ENCODE measurements around the gene MAPKAPK2. TPM values are rescaled to one million over a fixed set of nuclear protein-coding genes. Genes with fewer than 3 reads are reported as not detected.
A peak's percentile ranks its signal among the peaks of the same experiment; 100 is the strongest.

MAPKAPK2 gene
- total RNA-seq, 6 donors from 2014 or later = 64.8 to 135 (median 84.3) TPM

GRCh38 chr1:206766251-206766856 lies 81.6 kb downstream of the MAPKAPK2 start:
- 18 to 24% methylated on average over 8 of the region's 8 CpGs for WGBS, 2 donors
- Histone ChIP-seq H3K27ac (no peak overlapping the region), H3K4me3 (no peak overlapping the region), H3K36me3 (no peaks in the 10 kb centered on the region), H3K4me1 (peaks cover 0 to 26% (median 14%) of the 10 kb centered on the region in 4 donors), H3K9me3 (peaks cover 0 to 8% (median 0%) of the 10 kb centered on the region in 4 donors), H3K27me3 (no peaks in the 10 kb centered on the region)
- DNase-seq = peak in 1 of 2 donors; percentile 82
- TF ChIP-seq, protein P1, sequence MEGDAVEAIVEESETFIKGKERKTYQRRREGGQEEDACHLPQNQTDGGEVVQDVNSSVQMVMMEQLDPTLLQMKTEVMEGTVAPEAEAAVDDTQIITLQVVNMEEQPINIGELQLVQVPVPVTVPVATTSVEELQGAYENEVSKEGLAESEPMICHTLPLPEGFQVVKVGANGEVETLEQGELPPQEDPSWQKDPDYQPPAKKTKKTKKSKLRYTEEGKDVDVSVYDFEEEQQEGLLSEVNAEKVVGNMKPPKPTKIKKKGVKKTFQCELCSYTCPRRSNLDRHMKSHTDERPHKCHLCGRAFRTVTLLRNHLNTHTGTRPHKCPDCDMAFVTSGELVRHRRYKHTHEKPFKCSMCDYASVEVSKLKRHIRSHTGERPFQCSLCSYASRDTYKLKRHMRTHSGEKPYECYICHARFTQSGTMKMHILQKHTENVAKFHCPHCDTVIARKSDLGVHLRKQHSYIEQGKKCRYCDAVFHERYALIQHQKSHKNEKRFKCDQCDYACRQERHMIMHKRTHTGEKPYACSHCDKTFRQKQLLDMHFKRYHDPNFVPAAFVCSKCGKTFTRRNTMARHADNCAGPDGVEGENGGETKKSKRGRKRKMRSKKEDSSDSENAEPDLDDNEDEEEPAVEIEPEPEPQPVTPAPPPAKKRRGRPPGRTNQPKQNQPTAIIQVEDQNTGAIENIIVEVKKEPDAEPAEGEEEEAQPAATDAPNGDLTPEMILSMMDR (IDR thresholded peaks at IDR 0.05) = no peak
- no peak for TF ChIP-seq EP300 (IDR thresholded peaks at IDR 0.05)
- peak in 1 of 4 donors; percentile 63 for TF ChIP-seq POLR2A (IDR thresholded peaks at IDR 0.05)
- peak in 1 of 2 donors; percentile 62 for TF ChIP-seq POLR2AphosphoS5 (IDR thresholded peaks at IDR 0.05)
- peak; percentile 86 to 88 for ATAC-seq (ENCODE audit: low FRiP score in 2 of 2)

DNA sequence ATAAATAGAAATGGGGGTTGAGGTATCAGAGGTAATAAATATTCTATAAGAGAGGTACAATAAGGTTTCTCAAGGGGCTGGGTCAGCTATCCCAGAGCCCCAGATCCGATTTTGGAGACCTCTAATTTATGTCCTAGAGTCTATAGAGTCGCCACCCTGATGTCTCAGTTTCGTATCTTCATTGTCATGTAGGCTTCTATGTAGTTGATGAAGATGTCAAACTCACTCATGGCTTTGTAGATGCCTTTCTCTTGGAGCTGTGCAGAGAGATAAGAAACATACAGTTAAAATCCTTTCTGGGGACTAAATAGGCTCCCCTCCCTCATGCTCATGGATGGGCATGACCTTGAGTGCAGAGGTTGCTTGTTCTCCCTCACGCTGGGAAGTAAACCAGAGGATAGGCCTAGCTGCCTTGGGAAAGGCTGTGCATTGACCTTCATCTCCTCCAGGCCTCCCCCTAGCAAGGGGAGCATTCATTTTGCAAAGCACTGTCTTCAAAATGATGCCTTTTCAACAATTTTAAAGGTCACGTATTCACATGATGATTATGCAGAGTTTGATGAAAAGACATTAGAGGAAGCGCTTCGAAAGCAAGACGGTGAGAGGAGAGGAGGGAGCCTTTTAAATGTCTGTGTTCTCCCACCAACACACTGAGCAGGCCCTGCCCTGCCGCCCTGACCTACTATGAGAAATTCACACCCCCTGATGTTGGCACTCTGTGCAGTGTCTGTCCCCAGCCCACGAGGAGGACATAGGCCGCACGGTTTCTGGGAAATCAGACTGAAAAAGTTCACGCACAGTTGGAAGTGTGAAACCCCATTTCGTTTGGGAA lies 84.0 kb downstream of the MAPKAPK2 start:
- TF ChIP-seq EP300 (IDR thresholded peaks at IDR 0.05) = no peak
- no peak for TF ChIP-seq POLR2AphosphoS5 (IDR thresholded peaks at IDR 0.05)
- peak in 1 of 4 donors; percentile 4 for TF ChIP-seq POLR2A (IDR thresholded peaks at IDR 0.05)
- peaks cover 0 to 34% (median 19%) of the 10 kb centered on the region in 4 donors for H3K4me1 ChIP-seq
- H3K27ac ChIP-seq = peak overlapping the region in 1 of 4 donors; percentile 78
- no peaks in the 10 kb centered on the region for H3K36me3 ChIP-seq
- WGBS, 2 donors = 87 to 90% methylated on average over 14 of the region's 14 CpGs
- no peak overlapping the region for H3K4me3 ChIP-seq
- H3K27me3 ChIP-seq = no peaks in the 10 kb centered on the region
- no peak for ATAC-seq (ENCODE audit: low FRiP score in 2 of 2)
- no peak for DNase-seq
- peaks cover 0 to 6% (median 0%) of the 10 kb centered on the region in 4 donors for H3K9me3 ChIP-seq

GRCh38 chr1:206769304-206769731 lies 84.6 kb downstream of the MAPKAPK2 start:
- Histone ChIP-seq H3K9me3 (no peaks in the 10 kb centered on the region), H3K36me3 (no peaks in the 10 kb centered on the region), H3K4me1 (peaks cover 0 to 34% (median 19%) of the 10 kb centered on the region in 4 donors), H3K27me3 (no peaks in the 10 kb centered on the region), H3K27ac (peak overlapping the region in 2 of 4 donors; percentile 4 to 78), H3K4me3 (peak overlapping the region in 1 of 4 donors; percentile 6)
- peak in 1 of 2 donors; percentile 18 for DNase-seq
- ATAC-seq (ENCODE audit: low FRiP score in 2 of 2) = no peak
- TF ChIP-seq, protein P1 (IDR thresholded peaks at IDR 0.05) = no peak
- TF ChIP-seq POLR2A (IDR thresholded peaks at IDR 0.05) (peak in 1 of 4 donors; percentile 5), POLR2AphosphoS5 (IDR thresholded peaks at IDR 0.05) (no peak), EP300 (IDR thresholded peaks at IDR 0.05) (no peak)
- 75 to 84% methylated on average over 7 of the region's 7 CpGs for WGBS, 2 donors

GRCh38 chr1:206770531-206771337 lies 86.0 kb downstream of the MAPKAPK2 start, which contains the start of gene IL19:
TSS of gene IL19 (plus strand) at chr1:206770773. CDS start at chr1:206836663, 65,890 bp downstream.
- no peaks in the 10 kb centered on the region for H3K36me3 ChIP-seq
- H3K27me3 ChIP-seq = no peaks in the 10 kb centered on the region
- peak in 1 of 2 donors; percentile 72 for ATAC-seq (ENCODE audit: low FRiP score in 2 of 2)
- DNase-seq = peak in 1 of 2 donors; percentile 35
- H3K27ac ChIP-seq = peak within 1 kb of the TSS in 3 of 4 donors; percentile 45 to 78 (median 66)
- no peaks in the 10 kb centered on the region for H3K9me3 ChIP-seq
- TF ChIP-seq POLR2AphosphoS5 (IDR thresholded peaks at IDR 0.05) (peak; percentile 8 to 29), EP300 (IDR thresholded peaks at IDR 0.05) (no peak), POLR2A (IDR thresholded peaks at IDR 0.05) (peak in 1 of 4 donors; percentile 69)
- 64 to 67% methylated on average over 6 to 9 of the region's 9 CpGs for WGBS, 2 donors
- peaks cover 0 to 34% (median 19%) of the 10 kb centered on the region in 4 donors for H3K4me1 ChIP-seq
- peak within 1 kb of the TSS in 2 of 4 donors; percentile 7 to 31 for H3K4me3 ChIP-seq

GRCh38 chr1:206771338-206771692 lies 86.6 kb downstream of the MAPKAPK2 start:
- Histone ChIP-seq H3K36me3 (no peaks in the 10 kb centered on the region), H3K4me3 (peak overlapping the region in 1 of 4 donors; percentile 31), H3K9me3 (no peaks in the 10 kb centered on the region), H3K27ac (peak overlapping the region in 2 of 4 donors; percentile 66 to 78), H3K4me1 (peaks cover 0 to 29% (median 13%) of the 10 kb centered on the region in 4 donors), H3K27me3 (no peaks in the 10 kb centered on the region)
- TF ChIP-seq, protein P1 (IDR thresholded peaks at IDR 0.05) = no peak
- TF ChIP-seq POLR2A (IDR thresholded peaks at IDR 0.05) = peak in 1 of 4 donors; percentile 2
- TF ChIP-seq POLR2AphosphoS5 (IDR thresholded peaks at IDR 0.05) = no peak
- ATAC-seq (ENCODE audit: low FRiP score in 2 of 2) = no peak
- 65 to 67% methylated on average over 4 of the region's 4 CpGs for WGBS, 2 donors
- DNase-seq = no peak

Data from upper lobe of left lung (tissue), 6 donors.